Fibroblast of skin of abdomen (primary cell): ENCODE data around the gene AEN. TPM values are rescaled to one million over a fixed set of nuclear protein-coding genes. Genes with fewer than 3 reads are reported as not detected.
A peak's percentile ranks its signal among the peaks of the same experiment; 100 is the strongest.

ENCODE experiments used
- DNase-seq: peaks from one replicate; pipeline ENCODE4 v3.0.0-alpha.2; 2013
- polyA plus RNA-seq, 2 experiments: library from polyadenylated mRNA; unstranded; fragments of 120-200 nt; gene quantifications; one replicate each; pipeline ENCODE4 v1.2.1, GENCODE V29; 2013; ENCODE audit not compliant: insufficient read length in 2 of 2

The AEN gene, protein sequence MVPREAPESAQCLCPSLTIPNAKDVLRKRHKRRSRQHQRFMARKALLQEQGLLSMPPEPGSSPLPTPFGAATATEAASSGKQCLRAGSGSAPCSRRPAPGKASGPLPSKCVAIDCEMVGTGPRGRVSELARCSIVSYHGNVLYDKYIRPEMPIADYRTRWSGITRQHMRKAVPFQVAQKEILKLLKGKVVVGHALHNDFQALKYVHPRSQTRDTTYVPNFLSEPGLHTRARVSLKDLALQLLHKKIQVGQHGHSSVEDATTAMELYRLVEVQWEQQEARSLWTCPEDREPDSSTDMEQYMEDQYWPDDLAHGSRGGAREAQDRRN
- 32.3 TPM for polyA plus RNA-seq (2013, experiment 1 of 2; ENCODE audit: insufficient read length)
- 32.6 TPM for polyA plus RNA-seq (2013, experiment 2 of 2; ENCODE audit: insufficient read length)

DNA sequence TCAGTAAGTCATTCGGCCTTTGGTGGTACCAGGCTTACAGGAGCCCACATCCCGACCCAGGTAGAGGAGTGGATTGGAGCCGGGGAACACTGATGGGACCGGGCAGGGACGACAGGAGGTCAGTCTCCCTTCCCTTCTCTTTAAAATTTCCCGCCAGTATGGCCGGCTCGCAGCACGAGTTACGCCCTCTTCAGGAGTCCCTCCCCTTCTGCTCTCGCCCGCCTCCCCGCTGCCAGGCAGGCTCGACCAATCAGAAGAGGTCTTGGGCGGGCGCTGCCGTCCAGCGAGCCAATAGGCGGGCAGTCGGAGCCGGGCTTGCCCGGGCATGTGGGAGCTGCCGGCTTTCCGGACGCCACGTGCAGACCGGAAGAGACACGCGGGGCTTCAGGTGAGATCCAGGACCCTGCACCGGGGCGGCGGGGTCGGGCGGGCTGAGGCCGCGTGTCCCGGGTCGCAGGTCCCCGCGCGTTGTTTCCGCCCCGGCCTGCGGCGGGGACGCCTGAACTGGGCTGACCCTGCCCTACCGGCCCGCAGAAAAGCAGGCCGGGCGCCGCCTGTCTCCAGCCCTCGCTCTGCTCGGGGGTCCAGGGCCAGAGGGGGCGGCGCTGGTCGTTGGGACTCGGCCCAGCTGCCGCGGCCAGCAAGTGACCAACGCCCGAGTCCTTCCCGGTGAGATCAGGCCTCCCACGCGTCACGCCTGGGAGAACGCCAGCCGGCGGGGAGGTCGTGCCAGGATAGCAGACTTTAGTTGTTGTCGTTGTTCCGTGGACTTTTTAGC lies at the start of gene AEN:
Gene AEN (plus strand): TSS at position 346 of the 778 bp plus-strand sequence. CDS start 4,870 bp downstream, outside the sequence.
- peak; percentile 97 for DNase-seq

DNA sequence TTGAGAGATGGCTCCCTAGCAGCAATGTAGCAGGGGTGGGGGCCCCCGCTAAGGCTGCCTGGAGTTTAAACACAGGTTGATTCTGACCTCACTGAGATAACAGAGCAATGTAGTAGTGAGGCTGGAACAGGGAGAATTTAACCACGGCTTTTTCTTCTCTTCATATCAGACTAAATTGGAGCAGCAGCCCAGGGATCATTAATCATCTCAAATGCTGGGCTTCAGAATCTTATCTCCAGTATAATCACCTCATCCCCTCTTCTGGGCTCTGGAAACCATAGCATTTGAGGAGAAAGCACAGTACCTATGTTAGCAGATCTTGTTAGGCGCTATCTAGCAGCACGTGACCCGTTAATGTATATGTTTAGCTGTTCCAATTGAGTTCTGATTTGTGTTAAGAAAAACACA lies 49.3 kb upstream of the AEN start:
- no peak for DNase-seq

DNA sequence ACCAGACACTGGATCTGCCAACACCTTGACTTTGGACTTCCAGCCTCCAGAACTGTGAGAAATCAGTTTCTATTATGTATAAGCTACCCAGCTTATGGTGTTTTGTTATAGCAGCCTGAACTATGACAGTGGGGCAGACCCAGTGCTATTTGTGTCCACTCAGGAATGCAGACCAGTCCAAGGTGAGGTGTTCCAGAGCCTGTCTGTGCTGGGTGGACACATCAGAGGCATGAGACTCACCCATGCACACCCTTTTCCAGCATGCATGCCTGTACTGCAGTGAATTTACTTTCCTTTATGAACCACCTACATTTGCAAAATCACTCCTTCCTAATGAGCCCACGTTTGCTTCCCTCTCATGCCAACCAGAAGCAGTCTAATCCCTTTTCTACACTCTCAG lies 47.1 kb upstream of the AEN start:
- DNase-seq, result no peak

DNA sequence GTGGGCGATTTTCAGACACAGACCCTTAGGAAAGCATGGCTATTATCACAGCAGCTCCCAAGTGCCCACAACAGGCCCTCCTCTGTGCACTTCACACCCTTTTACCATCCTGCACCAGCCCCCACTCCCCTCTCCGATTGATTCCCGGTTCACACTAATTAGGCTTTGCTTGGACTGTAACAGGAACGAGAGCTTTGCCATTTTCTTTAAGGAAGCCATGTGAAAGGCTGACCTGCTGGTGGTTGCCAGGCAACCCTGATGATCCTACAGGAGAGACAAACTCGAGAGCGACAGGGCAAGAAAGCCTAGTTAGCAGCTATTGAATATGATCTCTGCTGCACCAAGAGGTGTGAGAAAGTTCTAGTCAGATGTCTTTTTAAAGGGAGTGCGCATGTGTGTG lies 46.5 kb upstream of the AEN start:
- no peak for DNase-seq

DNA sequence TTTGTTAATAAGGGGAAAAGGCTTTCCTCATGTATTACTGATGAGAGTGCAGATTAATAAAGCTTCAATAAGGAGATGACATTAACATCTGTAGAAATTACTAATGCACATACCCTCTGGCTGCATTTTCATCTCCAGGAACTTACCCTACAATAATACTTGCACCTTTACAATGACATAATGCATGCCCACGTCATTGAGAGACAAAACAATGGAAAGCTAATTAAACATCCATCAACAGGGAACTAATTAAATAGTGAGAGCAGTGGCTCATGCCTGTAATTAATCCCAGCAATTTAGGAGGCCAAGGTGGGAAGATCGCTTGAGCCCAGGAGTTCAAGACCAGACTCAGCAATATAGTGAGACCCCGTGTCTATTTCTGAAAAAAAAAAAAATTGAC lies 41.8 kb upstream of the AEN start:
- DNase-seq, result no peak

DNA sequence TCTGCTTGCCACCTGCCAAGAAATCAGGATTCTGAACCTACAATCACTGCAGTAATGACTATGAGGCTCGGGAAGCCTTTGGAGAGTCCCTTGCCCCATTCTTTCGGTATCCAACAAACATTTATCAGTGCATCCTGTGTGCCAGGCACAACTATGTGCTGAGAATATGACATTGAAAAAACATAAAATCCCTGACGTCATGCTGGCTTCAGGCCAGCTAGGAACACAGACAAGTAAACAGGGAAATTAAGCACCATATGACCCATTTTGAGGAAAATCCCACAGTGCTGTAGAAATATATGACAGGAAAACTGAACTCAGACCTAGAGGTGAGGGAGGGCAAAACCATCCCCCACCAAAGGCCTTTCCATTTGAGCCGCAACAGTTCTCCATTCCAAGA lies 40.6 kb upstream of the AEN start:
- no peak for DNase-seq

DNA sequence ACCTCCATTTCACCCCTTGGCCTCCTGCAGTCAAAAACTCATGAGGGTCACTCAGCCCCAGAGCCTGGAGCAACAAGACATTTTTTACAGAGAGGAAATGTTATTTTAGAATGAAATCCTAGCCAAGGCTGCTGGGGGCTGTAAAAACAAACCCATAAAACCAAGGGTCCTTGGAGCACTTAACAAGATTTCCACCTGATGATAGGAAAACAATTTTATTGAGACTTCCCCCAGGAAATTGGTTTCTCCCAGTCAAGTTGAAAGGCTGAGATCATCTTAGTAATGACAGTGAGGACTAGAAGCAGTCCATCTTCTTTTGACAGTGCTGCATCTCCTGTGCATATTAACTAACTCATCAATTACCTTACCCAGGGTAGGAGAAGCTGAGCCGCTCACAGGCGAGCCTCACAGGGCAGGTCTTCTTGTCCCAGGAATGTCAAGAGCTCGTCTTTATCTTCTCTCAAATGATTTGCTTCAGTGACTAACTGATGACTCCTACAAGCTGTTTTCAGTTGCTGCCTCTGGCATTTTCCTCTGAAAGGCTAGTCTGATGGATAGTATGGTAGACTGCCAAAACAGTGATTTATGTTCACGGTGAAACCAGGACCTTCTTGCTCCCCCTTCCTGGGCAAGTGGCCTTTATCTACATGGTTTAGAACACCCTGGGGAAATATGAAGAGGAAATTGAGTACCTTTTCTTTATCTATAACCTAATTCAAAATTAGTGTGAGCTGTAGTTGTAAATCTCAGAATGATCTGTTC lies 34.6 kb upstream of the AEN start:
- DNase-seq, result peak; percentile 37

DNA sequence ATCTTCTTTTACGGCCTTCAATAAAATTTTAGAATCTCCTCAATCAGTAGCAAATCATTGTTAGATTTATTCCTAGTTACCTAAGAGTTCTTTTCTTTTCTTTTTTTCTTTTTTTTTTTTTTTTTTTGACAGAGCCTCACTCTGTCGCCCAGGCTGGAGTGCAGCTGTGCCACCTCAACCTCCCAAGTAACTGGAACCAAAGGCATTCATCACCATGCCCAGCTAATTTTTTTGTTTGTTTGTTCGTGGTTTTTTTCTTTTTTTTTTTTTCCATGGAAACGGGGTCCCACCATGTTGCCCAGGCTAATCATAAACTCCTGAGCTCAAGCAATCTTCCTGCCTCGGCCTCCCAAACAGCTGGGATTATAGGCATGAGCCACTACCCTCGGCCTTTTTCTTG lies 30.4 kb upstream of the AEN start:
- DNase-seq, result no peak

DNA sequence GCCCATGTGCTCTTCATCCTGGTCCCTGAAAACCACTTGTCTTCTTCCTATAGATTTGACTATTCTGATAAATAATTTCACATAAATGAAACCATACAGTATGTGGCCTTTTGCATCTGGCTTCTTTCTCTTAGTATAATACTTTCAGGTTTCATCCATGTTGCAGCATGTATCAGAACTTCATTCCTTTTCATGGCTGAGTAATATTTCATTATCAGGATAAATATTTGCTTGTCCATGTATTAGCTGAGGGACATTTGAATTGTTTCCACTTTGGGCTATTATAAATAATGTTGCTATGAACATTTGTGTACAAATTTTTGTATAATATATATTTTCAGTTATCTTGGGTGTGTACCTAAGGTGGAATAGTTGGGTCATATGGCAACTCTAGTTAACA lies 29.8 kb upstream of the AEN start:
- no peak for DNase-seq

DNA sequence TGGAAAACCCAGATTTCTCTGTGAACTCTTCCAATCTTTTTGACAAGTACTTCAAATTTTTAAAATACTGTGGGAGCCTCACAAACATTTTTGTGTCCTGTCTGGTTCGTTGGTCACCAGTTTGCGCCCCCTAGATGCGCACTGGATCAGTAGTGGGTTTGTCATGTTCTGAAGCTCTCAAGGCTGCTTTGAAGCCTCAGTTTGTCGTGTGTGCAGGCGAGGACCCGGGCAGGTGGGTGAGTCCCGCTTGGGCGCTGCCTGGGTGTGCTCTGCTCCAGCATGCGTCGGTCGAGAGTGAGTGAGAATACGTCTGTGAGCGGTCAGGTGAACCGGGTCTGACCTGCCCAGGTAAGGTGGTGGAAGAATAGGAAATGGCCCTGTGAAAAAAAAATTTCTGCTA lies 17.3 kb upstream of the AEN start:
- no peak for DNase-seq

DNA sequence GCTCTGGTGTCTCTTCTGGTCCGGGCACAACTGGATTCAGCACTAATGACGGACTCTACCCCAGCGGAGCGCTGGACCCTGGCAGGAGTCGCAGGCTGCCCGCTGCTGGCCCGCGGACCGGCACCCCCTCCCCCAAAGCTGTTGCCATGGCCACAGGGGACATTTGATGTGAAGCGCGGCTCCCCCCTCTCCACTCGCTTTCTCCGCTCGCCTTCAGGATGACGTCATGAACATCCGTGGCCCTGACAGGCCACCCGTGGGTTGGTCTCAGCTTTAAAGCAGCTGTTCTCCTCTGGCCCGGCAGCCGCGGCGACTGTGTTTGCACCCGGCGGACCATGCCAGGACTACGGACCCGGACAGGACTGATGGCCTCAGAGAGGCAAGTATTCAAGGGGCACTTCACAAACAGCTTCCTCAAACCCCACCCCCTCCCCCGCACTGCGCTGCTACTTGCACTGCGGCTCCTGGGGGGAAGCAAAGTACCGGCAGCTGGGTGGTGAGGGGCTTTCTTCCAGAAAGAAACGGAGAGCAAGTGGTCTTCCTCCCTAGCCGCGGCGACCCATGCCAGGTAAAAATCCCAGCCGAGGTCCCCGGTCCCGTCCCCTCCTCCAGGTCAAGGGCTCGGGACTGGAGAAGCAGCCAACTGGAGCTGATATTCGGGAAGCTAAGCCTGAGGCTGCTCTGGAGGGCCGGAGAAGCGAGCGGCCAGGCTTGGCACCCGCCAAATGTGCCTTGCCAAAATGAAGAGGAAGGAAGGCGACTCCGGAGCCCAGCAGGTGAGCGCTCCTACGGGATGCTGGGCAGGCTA lies 16.6 kb upstream of the AEN start:
- DNase-seq, result no peak

DNA sequence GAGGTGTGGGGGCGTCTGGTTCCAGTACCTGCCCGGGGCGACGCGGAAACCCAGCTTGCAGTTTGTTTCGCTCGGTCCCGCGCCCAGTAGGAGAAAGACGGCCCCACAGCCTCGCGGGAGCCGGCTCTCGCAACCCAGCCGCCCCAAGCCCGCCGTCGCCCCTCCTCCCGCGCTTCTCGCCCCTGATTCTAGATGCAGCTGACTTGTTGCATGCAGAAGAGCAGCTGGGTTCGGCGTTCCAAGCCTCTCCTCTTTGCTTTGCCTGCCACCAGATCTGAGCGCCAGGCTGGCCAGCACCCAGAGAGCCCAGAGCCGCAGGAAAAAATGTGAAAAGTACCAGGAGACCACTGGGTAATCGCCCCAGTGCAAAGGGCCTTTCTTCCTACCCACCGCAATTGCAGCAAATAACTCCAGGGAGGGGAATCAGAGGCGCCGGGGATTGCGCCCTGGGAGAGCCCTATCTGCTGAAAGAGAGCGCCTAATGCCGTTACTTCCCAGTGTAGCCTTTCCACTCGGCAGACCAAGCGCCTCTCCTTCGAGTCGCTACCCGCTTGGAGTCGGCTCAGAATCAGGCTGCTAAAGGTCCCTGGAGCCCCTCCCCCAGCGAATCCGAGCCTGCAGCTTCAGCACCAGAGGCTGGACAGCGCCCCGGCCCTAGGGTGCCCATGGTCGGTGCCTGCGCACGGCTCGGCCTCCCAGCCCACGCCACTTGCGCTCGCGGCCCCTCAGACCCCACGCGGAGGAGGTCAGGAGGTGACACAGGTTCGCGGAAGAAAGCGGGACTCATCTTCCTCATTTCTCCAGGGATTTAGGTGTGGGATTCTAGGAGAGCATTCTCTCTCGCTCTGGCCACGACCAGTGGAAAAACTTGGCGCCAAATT lies 15.7 kb upstream of the AEN start:
- peak; percentile 39 for DNase-seq

DNA sequence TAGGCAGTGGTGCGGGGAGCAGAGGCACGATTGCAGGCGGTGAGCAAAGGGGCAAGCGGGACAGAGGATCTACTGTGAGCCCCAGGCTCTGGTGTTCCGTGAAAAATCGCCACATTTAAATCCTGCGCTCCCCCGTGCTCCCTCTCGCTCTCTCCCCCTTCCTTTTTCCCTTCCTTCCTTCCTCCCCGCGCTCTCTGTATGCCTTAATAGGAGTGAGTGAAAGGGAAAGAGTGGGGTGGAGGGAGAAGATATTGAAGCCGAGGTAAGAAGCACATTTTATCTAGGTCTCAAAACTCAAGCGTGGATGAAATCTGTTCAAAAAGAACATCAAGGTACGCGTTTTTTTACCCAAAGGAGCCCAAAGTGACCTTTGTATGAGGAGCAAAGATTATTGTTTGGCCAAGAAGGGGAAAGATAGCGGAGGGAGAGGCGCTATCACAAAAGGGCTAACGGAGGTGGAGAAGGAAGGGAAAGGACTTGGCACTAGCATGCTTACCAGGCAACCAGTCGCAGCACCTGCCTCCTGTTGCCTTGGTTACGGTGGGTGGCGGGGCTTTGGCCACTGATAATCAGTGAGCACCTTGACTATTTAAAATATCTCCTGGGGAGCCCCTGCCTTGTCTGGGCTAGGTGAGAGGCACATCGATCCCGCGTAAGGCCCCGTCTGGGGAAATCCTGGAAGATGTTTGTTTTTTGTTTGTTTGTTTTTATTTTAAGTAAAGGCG lies 14.9 kb upstream of the AEN start:
- DNase-seq, result no peak

DNA sequence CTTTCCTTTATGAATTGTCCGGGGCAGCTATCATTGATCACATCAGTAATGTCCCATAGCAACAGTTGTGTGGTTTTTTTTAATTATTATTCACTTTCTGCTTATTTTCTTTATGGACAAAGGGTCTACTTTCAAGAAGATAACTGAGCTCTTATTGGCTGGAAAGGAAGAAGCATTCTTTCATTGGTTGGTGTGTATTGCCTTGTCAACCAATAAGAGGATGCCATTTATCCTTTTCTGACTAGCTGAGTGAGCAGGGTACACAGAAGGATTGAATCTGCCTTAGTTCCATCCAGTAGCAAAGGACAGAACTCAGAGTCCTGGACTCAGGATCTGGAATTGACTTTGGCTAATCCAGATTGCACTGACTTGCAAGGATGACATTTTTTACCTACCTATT lies 13.2 kb upstream of the AEN start:
- no peak for DNase-seq

DNA sequence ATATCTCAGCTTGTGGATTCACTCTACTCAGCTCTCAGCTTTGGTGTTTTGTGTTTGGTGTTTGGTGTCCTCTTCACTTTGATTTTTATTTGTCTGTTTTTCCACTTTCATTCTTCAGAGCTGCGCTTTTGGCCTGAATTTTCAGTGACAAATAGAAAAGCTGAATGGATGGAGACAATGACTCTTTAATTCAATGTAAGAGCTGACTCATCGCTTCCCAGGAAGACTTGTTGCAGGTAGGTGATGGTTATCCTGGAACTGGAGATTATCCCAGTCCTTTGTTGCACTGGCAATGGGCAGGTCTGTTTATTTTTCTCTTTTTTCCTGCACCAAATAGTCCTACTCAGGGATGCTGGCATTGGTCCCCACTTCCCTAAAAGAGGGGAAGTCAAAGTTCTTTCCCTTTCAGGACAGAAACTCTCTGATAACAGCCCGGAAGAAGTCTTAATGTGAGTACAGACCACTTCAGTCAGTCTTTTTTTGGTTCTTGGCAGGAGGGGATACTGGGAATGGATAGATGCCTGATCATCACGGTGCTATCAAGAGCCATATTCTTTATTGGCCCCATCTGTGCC lies 12.4 kb upstream of the AEN start:
- DNase-seq, result no peak

DNA sequence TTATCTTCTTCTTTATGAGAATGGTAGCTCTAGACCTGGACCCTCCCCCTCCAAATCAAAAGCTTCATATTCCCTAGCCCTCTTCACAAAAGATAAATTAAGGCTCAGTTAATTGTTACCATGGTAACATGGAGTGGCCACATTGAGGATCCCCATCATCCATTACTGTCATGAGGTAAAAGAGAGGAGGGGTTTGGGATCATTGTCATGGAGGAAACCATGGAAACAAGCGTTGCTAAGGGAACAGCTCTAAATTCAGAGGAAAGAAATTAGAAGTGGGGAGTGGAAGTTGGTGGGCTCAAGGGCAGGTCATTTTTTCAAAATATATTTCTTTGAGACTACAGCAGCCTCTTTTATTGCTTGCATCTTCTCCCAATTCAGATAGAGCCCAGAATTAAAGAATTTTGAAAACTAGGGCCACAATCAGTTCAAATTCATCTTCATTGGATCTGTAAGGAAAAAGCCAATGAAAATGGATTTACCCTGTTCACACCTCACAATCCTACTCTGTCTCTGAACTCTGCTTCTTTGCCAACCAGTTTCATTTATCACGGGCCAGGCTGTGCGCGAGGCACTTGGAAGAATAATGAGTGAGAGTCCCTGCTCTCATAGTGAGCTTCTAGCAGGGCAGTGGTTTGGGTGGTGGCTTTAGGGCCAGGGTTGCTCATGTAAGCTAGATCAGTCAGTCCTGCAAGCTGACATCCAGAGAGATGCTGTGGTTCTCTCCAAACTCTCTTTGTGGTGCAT lies 11.6 kb upstream of the AEN start:
- DNase-seq, result no peak

DNA sequence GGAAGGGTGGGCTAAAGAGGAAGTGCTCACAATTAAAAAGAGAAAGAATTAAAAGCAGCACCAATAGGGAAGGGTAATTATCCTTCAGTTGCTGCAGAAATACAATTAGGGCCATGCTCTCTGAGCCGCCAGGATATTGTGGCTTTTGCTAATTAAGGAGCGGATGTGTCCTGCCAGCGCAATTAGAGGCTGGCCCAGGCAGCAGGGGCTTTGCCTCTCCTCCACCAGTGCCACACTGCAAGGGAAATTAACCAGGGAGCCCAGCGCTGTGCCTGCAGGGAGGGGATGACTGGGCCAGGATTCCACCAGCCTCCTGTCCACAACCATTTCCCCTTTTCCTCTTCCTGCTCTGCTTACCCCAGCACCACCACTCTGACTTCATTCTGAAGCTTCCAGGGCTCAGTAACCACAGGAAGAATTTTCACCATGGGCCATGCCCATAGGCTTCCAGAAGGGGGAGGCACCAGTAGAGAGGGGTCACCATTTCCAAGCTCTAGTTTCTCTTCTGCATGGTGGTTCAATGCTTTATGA lies 10.4 kb upstream of the AEN start:
- peak; percentile 28 for DNase-seq

DNA sequence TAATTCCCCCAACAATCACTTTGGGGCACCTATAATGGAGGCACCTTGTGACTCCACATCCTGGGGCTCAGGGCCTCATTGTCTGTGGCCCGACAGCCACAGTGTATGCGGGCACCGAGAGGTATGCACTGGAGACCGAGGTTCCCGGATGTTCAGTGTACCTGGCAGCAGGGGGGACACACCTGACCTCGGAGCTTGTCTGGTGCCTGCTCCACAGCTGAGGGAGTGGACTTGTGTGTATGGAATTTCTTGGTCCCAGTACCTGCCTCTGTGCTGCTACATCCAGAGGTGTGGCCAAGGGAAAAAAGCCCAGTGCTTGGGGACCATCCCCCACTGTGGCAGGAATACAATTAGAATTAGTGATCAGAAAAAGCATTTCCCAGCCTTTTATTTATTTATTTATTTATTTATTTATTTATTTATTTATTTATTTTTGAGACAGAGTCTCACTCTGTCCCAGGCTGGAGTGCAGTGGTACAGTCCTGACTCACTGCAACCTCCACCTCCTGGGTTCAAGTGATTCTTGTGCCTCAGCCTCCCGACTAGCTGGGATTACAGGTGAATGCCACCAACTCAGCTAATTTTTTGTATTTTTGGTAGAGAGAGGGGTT lies 8.8 kb upstream of the AEN start:
- DNase-seq, result no peak
